ENCODE results near the gene TTC21A.
A peak's percentile ranks its signal among the peaks of the same experiment; 100 is the strongest.

TTC21A gene

DNA sequence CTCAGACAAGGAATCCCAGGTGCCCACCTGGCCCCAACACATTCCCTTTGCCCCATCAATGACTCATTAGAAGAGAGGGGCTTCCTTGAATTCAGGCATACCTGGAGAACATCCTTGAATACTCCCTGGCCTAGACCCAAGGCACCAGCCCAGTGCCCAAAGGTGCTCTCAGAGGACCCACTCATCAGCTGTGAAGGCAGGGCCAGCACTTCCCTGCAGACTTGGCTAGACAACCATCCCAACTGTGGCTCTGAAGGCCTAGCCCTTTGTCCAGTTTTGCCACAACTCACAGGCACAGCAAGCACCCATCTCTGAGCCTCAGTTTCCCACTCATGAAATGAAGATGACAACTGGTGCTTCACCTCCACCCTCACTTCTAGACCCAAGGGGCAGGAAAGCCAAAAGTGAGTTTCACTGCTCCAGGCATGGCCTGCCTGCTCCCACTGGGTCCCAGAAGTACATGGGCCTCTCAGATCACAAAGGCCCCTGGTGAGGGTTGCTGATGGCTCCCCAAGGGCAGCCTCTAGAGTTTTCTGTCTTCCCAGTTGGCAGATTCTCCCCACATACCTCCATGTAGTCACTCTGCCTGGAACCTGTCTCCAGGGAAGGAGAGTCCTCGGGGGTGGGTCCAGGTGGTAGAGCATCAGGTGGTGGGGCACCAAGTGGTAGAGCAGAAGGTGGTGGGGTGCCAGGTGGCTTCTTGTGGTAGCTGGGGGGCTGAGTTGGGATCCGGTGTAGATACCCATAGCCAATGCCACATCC is 7.6 kb upstream of the TTC21A start:
- DNase-seq = no peak

DNA sequence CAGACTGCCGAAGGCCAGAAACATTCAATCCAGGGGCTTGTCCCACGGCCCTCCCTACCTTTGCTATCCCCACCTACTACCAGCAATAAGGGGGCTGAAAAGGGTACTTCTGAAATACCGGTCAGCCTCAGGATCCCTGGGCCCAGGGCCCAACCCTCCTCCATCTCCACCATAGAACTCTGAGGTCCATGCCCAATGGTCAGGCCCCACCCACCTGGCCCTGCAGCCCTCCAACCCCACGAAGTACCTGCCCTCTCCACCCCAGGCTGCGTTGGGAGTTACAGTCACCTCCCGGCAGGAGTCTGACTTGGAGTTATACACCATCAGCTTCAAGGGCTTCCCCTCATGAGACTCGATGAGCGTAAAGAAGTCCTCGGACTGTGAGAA is 7.0 kb upstream of the TTC21A start:
- no peak for DNase-seq

- peak in 2 of 3 experiments; percentile 1 to 15 for DNase-seq
Observed at GRCh38 chr3:39101022-39101689, 6.3 kb upstream of the TTC21A start.

GRCh38 chr3:39102504-39103323 is 4.8 kb upstream of the TTC21A start:
- no peak for DNase-seq

DNA sequence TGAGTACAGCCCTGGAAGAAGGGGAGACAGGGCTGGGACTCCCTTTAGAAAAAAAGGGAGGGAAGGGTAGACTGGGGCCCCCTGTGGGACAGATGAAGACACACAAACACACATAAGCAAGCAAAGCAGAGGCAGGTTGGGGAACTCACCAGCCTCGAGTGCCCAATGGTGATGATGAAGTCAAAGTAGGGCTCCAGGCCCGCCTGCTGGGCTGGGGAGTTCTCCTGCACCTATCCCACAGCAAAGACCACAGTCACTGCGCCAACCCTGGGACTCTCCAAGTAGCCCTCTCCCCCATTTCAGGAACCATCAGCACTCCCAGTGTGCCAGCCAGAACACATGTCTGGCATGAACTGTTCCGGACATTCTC is 4.2 kb upstream of the TTC21A start:
- DNase-seq = no peak

DNA sequence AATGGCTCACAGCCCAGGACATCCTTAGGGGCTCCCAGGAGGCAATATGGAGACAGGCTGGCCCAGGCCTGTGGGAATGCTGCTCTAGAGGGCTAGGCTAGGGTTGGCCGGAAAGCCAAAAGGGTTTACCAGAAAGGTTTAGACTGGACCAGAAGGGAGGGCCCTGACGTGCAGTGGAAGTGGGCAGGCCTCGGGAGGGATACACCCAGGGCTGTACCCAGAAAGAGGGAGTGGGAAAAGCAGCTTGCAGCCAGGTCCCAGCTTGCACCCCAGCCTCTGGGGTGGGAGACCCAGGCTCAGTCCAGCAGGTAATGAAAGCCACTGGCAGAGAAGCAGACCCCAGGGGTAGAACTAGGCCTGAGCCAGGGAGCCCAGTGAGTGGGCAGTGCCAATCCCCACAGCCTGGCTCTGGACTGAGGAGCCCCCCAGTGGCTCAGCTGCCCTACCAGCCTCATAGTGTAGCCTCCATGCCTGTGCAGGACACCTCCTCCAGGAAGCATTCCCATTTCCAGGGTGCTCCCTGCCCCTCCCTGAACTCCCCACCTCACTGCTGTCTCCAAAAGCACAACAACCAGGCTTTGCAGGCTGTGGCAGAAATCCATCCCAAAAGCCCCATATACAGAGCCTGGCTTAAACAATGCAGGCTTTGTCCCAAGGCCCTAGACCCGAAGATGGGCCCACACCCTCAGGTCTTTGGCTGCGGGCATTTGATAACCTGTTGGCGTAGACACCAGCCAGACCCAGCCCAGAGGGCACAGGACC is 3.5 kb upstream of the TTC21A start:
- DNase-seq = no peak

DNA sequence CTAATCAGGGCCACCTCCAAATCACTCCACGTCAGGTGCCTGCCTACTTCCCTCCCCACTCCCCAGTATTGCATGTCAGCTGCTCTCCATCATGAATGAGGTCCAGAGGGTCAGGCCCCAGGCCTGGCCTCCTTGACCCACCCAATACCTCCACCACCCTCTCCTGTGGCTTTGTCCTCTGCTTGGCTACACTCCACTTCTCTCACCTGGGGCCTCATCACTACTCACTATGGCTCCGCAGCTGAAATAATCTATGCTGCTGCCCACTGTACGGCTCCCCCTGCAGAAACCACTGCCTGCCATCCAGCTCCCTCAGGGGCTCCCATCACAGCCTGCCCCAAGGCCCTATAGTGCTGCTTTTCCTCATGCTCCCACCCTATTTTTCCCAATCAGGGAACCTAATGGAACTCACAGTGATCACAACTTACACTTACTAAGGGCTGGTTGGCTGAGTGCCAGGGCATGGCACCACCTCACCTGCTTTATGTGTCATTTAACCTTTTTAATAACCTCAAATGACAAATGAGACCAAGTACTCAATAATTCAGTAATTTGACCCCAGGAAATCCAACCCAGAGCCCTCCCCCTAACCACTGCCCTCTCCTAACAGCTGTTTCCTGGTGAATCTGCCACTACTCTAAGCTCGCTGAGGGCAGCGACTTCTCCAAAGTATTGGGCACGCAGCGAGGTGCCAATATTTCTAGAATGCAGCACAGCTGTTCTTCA is 2.4 kb upstream of the TTC21A start:
- peak in 2 of 3 experiments; percentile 25 to 70 for DNase-seq

- DNase-seq = no peak
Observed at GRCh38 chr3:39105687-39106063, 1.8 kb upstream of the TTC21A start.

GRCh38 chr3:39106281-39106811 is 1.1 kb upstream of the TTC21A start:
- DNase-seq = no peak

DNA sequence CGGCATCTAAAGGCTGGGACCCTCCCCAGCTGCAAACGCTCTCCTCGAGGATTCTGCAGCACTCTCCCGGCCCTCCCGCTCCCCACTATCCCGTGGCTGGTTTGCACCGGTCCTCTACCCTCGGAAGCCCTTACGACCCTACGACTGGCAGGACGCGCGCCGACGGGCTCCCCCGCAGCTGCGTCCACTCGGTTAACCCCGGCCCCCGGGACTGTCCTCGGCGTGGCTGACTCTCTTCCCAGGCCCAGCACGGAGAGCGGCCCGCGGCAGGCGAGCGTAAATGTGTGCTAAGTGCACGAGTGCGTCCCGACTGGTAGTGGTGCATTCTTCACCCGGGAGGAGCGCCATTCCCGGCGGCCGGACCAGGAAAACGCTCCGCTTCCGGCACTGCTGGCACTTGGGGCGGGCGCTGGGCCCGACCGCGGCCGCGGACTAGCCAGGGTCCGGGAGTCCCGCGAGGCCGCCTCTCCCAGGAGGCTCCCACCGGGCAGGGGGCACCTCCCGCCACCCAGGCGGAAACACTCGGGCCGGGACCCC is 561 bp upstream of the TTC21A start:
- peak in 2 of 3 experiments; percentile 35 to 57 for DNase-seq

- DNase-seq = no peak
Observed at GRCh38 chr3:39108200-39108710, 775 bp downstream of the TTC21A start.

DNA sequence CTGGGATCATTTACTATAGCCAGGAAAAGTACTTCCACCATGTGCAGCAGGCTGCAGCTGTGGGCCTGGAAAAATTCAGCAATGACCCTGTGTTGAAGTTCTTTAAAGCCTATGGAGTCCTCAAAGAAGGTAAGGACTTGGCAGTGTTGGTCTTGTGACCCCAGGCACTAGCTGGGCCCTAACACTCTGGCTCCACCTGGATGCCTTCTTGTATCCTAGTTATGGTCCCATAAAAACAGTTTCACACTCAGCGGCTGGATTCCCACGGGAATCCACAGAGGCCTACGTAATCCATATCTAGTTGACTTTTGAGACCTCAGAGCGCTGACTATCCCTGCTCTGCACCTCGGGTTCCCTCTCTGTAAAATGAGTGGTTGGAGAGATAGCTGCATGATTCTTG is 1.6 kb downstream of the TTC21A start:
- DNase-seq = no peak

DNA sequence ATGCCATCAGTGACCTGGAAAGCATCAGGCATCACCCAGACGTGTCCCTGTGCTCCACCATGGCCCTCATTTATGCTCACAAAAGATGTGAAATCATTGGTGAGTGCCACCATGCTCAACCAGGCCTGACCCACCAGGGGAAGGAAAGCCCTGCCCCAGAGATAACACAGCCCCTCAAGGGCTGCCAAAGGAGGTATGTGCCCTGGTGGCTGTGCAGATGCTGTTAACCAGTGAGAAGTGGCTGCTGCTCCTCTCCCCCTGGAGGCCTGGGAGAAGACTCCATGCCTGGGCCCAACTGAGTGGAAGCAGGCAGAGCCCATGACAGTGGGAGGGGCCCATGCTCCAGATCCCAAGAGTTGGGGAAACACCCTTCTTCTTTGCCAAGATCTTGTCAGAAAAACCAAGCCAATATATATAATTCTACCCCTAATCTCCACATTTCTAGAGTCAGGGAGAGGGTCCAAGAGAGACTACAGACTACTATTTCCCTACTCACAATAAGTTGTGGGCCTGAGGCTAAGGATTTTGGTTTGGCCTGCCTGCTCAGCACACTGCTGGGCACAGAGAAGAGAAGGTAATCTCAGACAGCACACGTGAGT is 2.7 kb downstream of the TTC21A start:
- DNase-seq = no peak

- no peak for DNase-seq
Observed at GRCh38 chr3:39112113-39112512, 4.6 kb downstream of the TTC21A start.

GRCh38 chr3:39112535-39112934 is 5.1 kb downstream of the TTC21A start:
- DNase-seq = no peak

GRCh38 chr3:39113291-39113690 is 5.8 kb downstream of the TTC21A start:
- DNase-seq = no peak

- no peak for DNase-seq
Observed at GRCh38 chr3:39114456-39114855, 7.0 kb downstream of the TTC21A start.

DNA sequence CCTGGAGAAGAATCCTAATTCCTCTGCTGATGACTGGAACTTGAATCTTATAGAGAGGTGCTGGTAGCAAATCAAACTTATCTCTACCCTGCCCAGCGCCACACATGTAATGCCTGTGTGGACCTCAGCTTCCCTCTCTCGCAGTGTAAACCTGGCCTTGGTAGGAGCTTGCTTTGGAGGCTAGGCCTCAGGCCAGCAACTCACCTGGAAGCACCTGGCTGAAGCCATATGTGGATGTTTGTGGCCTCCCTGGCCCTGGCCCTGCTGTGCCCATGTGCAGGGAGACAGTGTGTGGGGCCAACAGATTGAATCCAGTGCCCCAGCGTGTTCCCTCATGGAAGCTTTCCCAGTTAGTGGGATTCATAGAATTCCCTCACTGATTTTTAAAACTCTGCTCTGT is 8.4 kb downstream of the TTC21A start:
- DNase-seq = no peak

DNA sequence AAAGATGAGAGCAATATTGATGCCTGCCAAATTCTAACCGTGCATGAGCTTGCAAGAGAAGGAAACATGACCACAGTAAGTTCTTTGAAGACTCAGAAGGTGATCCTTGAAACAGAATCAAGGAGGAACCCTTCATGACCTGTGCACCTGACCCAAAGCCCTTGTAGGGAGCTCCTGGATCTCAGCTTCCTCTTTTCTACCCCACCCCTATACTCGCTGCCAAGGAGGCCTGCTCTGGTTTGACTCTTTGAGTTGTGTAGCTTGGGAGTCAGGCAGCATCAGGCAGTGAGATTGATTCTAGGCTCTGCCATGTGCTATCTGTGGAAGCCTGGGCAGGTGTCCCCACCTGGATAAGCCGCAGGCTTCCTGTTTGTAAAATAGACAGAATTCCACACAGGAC is 10.6 kb downstream of the TTC21A start:
- no peak for DNase-seq

- no peak for DNase-seq
Observed at GRCh38 chr3:39118931-39119660, 11.6 kb downstream of the TTC21A start.
